ENCODE results near the gene RASGRP3. TPM values are rescaled to one million over a fixed set of nuclear protein-coding genes. Genes with fewer than 3 reads are reported as not detected.

Gene RASGRP3
- total and polyA plus RNA-seq, 2 experiments from 2014 or later: 0.18 to 0.22 TPM

DNA sequence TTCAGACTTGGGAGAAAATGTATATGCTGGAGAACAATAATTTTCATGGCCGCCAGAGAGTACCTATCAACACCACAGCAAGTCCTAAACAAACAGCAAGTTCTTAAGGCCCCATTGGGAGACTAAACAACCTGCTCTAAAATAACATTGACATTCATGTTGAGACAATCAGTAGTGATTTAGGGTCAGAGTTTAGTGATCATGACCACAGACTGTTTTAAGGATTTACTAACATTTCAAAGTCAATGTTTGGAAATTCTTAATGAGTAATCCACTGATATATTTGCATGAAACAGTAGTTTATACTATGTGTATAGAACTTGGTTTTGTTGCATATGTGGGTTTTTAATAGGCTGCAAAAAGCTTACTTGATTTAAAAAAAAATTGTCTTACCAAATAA, 34.7 kb downstream of the RASGRP3 start:
- no peaks in the 10 kb centered on the region for H3K36me3 ChIP-seq (ENCODE audit: low read depth)
- TF ChIP-seq EZH2phosphoT487 (IDR thresholded peaks at IDR 0.05; ENCODE audit: insufficient read depth, low read depth) (no peak), EZH2 (IDR thresholded peaks at IDR 0.05; ENCODE audit: insufficient read depth, poor library complexity, severe bottlenecking) (no peak)
- no peaks in the 10 kb centered on the region for H3F3A ChIP-seq (ENCODE audit: insufficient read depth)

DNA sequence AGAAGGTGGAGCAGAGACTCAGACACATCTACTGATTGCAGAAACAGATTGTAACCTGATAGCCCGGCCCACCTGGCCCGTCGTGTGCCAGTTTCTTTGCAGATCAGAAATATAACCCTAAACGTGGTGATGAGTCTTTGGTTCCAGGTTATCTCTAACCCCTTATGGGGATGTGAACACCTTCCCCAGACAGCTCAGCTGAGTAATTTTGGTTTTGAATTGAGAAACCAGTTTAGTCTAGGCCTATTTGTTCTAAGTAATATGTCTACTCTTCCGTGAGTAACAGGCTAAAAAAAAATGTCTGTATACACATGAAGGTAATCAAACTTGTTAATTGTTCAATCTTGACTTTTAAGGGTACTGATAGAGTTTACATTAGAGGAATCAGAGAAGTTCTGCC, 35.7 kb downstream of the RASGRP3 start:
- no peak for TF ChIP-seq EZH2 (IDR thresholded peaks at IDR 0.05; ENCODE audit: insufficient read depth, poor library complexity, severe bottlenecking)
- no peak for TF ChIP-seq EZH2phosphoT487 (IDR thresholded peaks at IDR 0.05; ENCODE audit: insufficient read depth, low read depth)
- H2AFZ ChIP-seq: no peak overlapping the region
- in situ Hi-C loops (cut with MboI): no loop called here

More for the DNA sequence above, 34.7 kb downstream of the RASGRP3 start:
- H3K4me1 ChIP-seq (ENCODE audit: insufficient read depth): no peaks in the 10 kb centered on the region
- no peak overlapping the region for H3K4me3 ChIP-seq
- H3K79me2 ChIP-seq (ENCODE audit: insufficient read depth): no peaks in the 10 kb centered on the region
- no peak overlapping the region for H2AFZ ChIP-seq
- H3K9ac ChIP-seq: no peak overlapping the region
- H3K27ac ChIP-seq: no peak overlapping the region
- H4K20me1 ChIP-seq (ENCODE audit: insufficient read depth): no peaks in the 10 kb centered on the region
- H3K9me2 ChIP-seq (ENCODE audit: insufficient read depth): no peaks in the 10 kb centered on the region
- H3K4me2 ChIP-seq (ENCODE audit: unreplicated experiment): no peak overlapping the region
- H3K9me3 ChIP-seq (ENCODE audit: low read depth): no peaks in the 10 kb centered on the region
- WGBS, 2 experiments (ENCODE audit: low coverage in 1 of 2, low lambda C conversion rate in 2 of 2, missing lambda C conversion rate in 2 of 2): 86 to 97% methylated on average over 1 of the region's 1 CpG
- H3K27me3 ChIP-seq (replicated peaks; ENCODE audit: insufficient read depth): no peaks in the 10 kb centered on the region
- no peak for DNase-seq
- in situ Hi-C loops (cut with MboI): no loop called here

DNA sequence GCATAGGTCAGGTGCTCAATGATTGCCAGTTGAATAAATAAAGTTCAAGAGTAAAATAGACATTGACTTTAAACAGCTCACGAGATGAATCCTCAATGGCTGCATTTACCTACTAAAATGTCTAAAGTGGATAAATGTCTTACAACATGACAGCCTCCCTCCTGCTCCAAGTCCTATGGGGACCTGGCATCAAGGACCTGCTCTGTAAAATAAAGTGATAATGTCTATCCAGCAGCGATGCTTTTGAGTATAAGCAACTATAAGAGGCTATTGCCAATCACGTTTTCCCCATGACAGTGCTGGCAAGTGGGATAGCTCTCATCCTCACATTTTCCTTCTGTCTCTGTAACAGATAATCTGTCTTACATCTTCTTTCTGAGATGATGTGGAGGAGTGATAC, 37.0 kb downstream of the RASGRP3 start:
- no peaks in the 10 kb centered on the region for H3K9me2 ChIP-seq (ENCODE audit: insufficient read depth)
- no peak overlapping the region for H3K9ac ChIP-seq
- H3K27me3 ChIP-seq (replicated peaks; ENCODE audit: insufficient read depth): no peaks in the 10 kb centered on the region
- no peaks in the 10 kb centered on the region for H3K36me3 ChIP-seq (ENCODE audit: low read depth)
- in situ Hi-C loops (cut with MboI): no loop called here
- no peaks in the 10 kb centered on the region for H3K79me2 ChIP-seq (ENCODE audit: insufficient read depth)
- no peaks in the 10 kb centered on the region for H3K9me3 ChIP-seq (ENCODE audit: low read depth)
- DNase-seq: no peak
- no peak for TF ChIP-seq EZH2 (IDR thresholded peaks at IDR 0.05; ENCODE audit: insufficient read depth, poor library complexity, severe bottlenecking)
- no peak for TF ChIP-seq EZH2phosphoT487 (IDR thresholded peaks at IDR 0.05; ENCODE audit: insufficient read depth, low read depth)
- H3K27ac ChIP-seq: no peak overlapping the region
- H3K4me1 ChIP-seq (ENCODE audit: insufficient read depth): no peaks in the 10 kb centered on the region
- H4K20me1 ChIP-seq (ENCODE audit: insufficient read depth): no peaks in the 10 kb centered on the region
- no peak overlapping the region for H3K4me2 ChIP-seq (ENCODE audit: unreplicated experiment)
- H3F3A ChIP-seq (ENCODE audit: insufficient read depth): no peaks in the 10 kb centered on the region
- H2AFZ ChIP-seq: no peak overlapping the region
- WGBS, 2 experiments (ENCODE audit: low coverage in 1 of 2, low lambda C conversion rate in 2 of 2, missing lambda C conversion rate in 2 of 2): 88 to 90% methylated on average over 3 of the region's 3 CpGs
- H3K4me3 ChIP-seq: no peak overlapping the region

More for the DNA sequence above, 35.7 kb downstream of the RASGRP3 start:
- no peak for DNase-seq
- Histone ChIP-seq H3K9ac (no peak overlapping the region), H3K27ac (no peak overlapping the region), H3K27me3 (replicated peaks; ENCODE audit: insufficient read depth) (no peaks in the 10 kb centered on the region), H3K79me2 (ENCODE audit: insufficient read depth) (no peaks in the 10 kb centered on the region), H3K4me2 (ENCODE audit: unreplicated experiment) (no peak overlapping the region), H3K9me3 (ENCODE audit: low read depth) (no peaks in the 10 kb centered on the region), H3K36me3 (ENCODE audit: low read depth) (no peaks in the 10 kb centered on the region), H3K4me1 (ENCODE audit: insufficient read depth) (no peaks in the 10 kb centered on the region), H4K20me1 (ENCODE audit: insufficient read depth) (no peaks in the 10 kb centered on the region), H3F3A (ENCODE audit: insufficient read depth) (no peaks in the 10 kb centered on the region), H3K4me3 (no peak overlapping the region), H3K9me2 (ENCODE audit: insufficient read depth) (no peaks in the 10 kb centered on the region)
- 74 to 82% methylated on average over 5 of the region's 5 CpGs for WGBS, 2 experiments (ENCODE audit: low coverage in 1 of 2, low lambda C conversion rate in 2 of 2, missing lambda C conversion rate in 2 of 2)

DNA sequence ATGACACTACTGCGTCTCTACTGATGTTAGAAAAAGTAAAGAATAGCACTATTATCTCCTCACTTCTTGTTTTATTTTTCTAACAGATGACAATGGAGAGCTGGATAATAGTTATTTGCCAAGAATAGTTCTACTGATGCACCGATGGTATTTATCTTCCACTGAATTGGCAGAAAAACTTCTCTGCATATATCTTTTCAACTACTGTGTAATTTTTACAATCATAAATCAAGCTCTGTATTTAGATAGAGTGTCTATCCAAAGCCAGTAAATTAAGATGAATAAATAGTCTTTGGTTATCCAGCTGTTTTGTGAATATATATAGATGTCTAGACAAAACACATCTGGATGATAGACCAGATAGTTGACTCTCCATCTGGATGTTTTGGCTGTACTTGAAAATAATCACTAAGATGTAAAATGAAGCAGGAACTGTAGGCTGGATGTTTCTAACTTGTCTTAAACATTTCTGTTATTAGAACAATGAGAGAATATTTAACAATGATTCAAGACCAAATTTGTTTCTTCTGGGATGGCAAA, 40.1 kb downstream of the RASGRP3 start:
- Histone ChIP-seq H4K20me1 (ENCODE audit: insufficient read depth) (no peaks in the 10 kb centered on the region), H3K79me2 (ENCODE audit: insufficient read depth) (no peaks in the 10 kb centered on the region), H2AFZ (no peak overlapping the region), H3K27ac (no peak overlapping the region), H3K27me3 (replicated peaks; ENCODE audit: insufficient read depth) (no peaks in the 10 kb centered on the region), H3K9me3 (ENCODE audit: low read depth) (no peaks in the 10 kb centered on the region), H3K9ac (no peak overlapping the region), H3K4me2 (ENCODE audit: unreplicated experiment) (no peak overlapping the region), H3K4me3 (no peak overlapping the region), H3K4me1 (ENCODE audit: insufficient read depth) (peaks cover 2% of the 10 kb centered on the region), H3K9me2 (ENCODE audit: insufficient read depth) (no peaks in the 10 kb centered on the region), H3F3A (ENCODE audit: insufficient read depth) (peaks cover 3% of the 10 kb centered on the region), H3K36me3 (ENCODE audit: low read depth) (no peaks in the 10 kb centered on the region)
- WGBS, 2 experiments (ENCODE audit: low coverage in 1 of 2, low lambda C conversion rate in 2 of 2, missing lambda C conversion rate in 2 of 2): 65 to 72% methylated on average over 2 of the region's 2 CpGs
- in situ Hi-C loops (cut with MboI): no loop called here
- DNase-seq: no peak
- TF ChIP-seq EZH2phosphoT487 (IDR thresholded peaks at IDR 0.05; ENCODE audit: insufficient read depth, low read depth) (no peak), EZH2 (IDR thresholded peaks at IDR 0.05; ENCODE audit: insufficient read depth, poor library complexity, severe bottlenecking) (no peak)

DNA sequence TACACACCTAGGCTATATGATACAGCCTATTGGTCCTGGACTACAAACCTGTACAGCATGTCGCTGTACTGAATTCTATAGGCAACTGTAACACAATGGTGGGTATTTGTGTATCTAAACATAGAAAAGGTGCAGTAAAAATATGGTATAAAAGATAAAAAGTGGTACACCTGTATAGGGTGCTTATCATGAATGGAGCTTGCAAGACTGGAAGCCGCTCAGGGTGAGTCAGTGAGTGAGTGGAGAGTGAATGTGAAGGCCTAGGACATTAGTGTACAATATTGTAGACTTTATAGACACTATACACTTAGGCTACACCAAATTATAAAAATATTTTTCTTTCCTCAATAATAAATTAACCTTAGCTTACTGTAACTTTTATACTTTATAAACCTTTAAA, 41.8 kb downstream of the RASGRP3 start:
- H3K9me3 ChIP-seq (ENCODE audit: low read depth): no peaks in the 10 kb centered on the region
- WGBS, 2 experiments (ENCODE audit: low coverage in 1 of 2, low lambda C conversion rate in 2 of 2, missing lambda C conversion rate in 2 of 2): 93 to 97% methylated on average over 2 of the region's 2 CpGs

More for the DNA sequence above, 41.8 kb downstream of the RASGRP3 start:
- no peak for TF ChIP-seq EZH2 (IDR thresholded peaks at IDR 0.05; ENCODE audit: insufficient read depth, poor library complexity, severe bottlenecking)
- TF ChIP-seq EZH2phosphoT487 (IDR thresholded peaks at IDR 0.05; ENCODE audit: insufficient read depth, low read depth): no peak
- Histone ChIP-seq H3K79me2 (ENCODE audit: insufficient read depth) (no peaks in the 10 kb centered on the region), H3K4me3 (no peak overlapping the region), H3K4me2 (ENCODE audit: unreplicated experiment) (no peak overlapping the region), H3K4me1 (ENCODE audit: insufficient read depth) (peaks cover 15% of the 10 kb centered on the region), H3K9ac (no peak overlapping the region), H4K20me1 (ENCODE audit: insufficient read depth) (no peaks in the 10 kb centered on the region), H3F3A (ENCODE audit: insufficient read depth) (peaks cover 17% of the 10 kb centered on the region), H3K36me3 (ENCODE audit: low read depth) (no peaks in the 10 kb centered on the region), H3K9me2 (ENCODE audit: insufficient read depth) (no peaks in the 10 kb centered on the region), H3K27ac (no peak overlapping the region), H2AFZ (no peak overlapping the region), H3K27me3 (replicated peaks; ENCODE audit: insufficient read depth) (no peaks in the 10 kb centered on the region)
- in situ Hi-C loops (cut with MboI): no loop called here
- DNase-seq: no peak
